Embryonic facial prominence (tissue), 1 donor: ENCODE data around the gene TAS2R10.
"Not testable (repeated sequence)": the region's sequence is repeated elsewhere in the genome, so short reads cannot be mapped to it uniquely, and the experiment has no call there.

Source experiments
- DNase-seq: peaks from one replicate; pipeline ENCODE4 v3.0.0-alpha.2; 2016; ENCODE audit errors: extremely low spot score

TAS2R10 gene

DNA sequence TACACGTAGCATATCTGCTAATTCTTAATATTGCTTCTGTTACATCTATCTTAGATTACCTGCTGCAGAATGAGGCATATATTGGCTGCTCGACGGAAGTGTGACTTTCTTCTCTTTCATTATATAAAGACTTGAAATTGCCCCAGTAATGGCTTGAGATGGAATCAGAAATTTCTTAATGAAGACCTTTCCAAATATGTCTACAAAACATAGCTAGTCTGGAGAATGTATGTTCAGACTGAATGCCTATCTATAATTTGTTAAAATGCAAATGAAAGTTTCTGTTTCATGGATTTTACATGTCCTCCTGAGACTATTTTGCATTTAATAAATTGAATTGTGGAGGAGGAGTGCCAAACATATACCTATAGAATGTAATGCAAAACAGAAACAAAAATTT lies at the start of gene TAS2R10:
Gene TAS2R10 (minus strand): TSS at position 101 of the 400 bp plus-strand sequence. CDS start 89 bp downstream, at position 12.
- no peak for DNase-seq

- DNase-seq = no peak
These were observed 47.2 kb upstream of the TAS2R10 start for GRCh38 chr12:10873378-10873777.

- DNase-seq = no peak
These were observed 41.2 kb upstream of the TAS2R10 start for GRCh38 chr12:10867381-10867780.

- DNase-seq = no peak
These were observed 37.5 kb upstream of the TAS2R10 start for GRCh38 chr12:10863512-10864218.

DNA sequence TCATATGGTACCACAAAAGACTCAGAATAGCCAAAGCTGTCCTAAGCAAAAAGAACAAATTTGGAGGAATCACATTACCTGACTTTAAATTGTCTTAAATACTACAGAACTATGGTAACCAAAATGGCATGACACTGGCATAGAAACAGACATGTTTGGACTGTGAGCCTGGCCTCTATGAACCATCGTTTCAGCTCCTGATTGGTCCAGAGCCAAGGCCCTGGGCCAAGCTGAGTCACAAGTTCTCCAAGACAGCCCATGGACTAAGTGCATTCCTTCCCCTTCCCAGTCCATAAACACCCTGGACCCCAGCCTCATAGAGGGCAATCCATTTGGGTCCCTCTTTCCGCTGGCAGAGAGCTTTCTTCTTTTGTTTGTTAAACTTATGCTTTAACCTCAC lies 35.2 kb upstream of the TAS2R10 start:
- DNase-seq = no peak

- DNase-seq = no peak
These were observed 29.6 kb upstream of the TAS2R10 start for GRCh38 chr12:10855807-10856206.

DNA sequence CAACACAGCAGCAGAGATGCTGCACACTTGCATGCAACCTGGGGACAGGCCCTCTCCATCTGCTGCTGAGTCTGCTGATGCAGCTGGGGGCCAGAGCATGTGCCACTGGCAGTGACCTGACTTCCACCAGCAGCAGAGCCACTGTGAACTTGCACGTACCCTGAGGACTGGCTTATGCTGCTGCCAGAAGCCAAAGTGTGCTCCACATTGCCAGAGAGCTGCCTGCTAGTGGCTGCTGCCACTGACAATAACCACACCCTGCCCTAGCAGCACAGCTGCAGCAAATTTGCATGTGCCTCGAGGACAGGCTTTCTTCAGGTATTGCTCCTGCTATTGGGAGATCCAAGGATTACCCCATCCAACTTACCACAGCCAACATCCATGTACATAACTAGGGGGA lies 27.6 kb upstream of the TAS2R10 start:
- no peak for DNase-seq

DNA sequence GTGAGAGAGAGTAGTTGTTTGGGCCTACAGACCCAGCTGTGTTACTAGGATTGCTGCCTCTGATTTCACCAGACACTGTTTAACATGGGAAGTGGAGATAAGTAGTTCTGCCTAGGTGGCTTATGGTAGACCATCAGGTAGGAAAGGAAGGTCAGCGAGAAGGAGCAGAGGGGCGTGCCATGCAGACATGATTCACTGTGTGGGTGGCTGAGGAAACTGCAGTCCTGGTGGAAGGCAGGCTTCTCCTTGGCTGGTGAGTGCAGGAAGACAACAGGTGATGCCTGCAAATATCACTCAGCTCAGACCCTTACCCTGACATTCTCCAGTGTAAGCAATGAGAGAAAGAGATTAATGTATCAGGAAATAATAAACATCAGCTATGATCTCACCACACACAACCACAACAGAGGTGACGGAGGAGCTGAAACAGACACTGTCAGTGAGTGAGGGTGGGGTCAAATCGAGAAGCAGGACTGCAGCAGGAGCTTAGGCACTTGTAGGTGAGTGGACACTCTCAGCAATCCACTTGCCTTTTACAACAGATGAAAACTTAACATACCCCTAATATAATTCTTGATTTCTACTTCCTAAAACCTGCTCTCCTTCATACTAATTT lies 25.2 kb upstream of the TAS2R10 start:
- no peak for DNase-seq

GRCh38 chr12:10849425-10849878 lies 23.3 kb upstream of the TAS2R10 start, which contains the start of gene PRR4:
PRR4 (minus strand) TSS chr12:10849475; CDS start chr12:10849437, 38 bp downstream.
- DNase-seq = no peak

DNA sequence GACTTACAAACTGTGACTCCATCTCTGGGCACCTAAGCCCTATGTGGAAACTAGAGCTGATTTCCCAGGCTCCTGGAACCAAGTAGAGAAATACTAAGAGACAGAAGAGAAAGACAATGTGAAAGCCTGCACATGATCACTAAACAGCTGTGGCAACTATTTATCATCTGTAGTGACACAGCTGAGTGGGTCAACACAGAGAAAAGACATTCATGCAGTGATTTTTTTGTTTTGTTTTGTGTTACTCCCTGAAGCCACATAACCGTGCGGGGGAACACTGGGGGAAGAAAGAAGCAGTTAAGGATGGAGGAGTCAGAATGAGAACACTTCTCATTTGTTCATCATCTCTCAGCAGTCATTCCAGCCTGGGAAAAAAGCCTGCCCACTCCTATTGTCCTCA lies 21.6 kb upstream of the TAS2R10 start:
- no peak for DNase-seq

GRCh38 chr12:10842862-10843261 lies 16.7 kb upstream of the TAS2R10 start:
- no peak for DNase-seq

DNA sequence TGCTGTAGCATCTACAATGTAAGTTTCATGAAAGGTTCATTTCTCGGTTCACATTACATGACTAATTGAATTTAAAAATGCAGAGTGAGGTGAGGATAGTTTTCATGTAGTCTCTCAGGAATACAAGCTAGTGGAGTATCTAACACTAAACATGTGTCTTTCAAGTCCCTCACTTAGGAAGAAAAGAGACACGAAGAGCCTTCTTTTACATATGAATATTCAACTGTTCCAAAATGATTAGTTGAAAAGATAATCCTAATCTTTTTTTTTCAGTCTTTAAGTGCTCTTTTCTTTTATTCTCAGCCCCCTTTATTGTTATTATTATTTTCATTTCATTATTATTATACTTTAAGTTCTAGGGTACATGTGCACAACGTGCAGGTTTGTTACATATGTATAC lies 12.3 kb upstream of the TAS2R10 start:
- no peak for DNase-seq

- DNase-seq = no peak
These were observed 3.8 kb upstream of the TAS2R10 start for GRCh38 chr12:10829994-10830393.

DNA sequence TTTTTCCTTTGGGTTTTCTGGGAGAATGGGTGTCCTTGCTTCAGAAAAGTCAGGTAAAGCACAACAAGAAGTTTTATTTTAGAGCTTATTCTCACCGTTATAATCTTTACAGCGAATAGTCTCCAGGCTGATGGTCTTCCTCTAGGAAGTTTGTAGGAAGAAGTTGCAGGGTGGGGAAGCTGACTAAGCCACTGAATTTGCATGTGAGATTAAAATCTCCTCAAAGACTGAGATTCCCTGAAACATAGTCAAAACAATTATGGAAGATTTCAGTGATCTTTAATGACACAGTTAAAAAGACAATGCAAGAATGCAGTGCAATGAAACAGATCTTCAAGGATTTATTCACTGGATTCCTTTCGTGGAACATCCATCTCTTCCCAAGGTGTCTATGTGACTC lies 1.2 kb downstream of the TAS2R10 start:
- no peak for DNase-seq

DNA sequence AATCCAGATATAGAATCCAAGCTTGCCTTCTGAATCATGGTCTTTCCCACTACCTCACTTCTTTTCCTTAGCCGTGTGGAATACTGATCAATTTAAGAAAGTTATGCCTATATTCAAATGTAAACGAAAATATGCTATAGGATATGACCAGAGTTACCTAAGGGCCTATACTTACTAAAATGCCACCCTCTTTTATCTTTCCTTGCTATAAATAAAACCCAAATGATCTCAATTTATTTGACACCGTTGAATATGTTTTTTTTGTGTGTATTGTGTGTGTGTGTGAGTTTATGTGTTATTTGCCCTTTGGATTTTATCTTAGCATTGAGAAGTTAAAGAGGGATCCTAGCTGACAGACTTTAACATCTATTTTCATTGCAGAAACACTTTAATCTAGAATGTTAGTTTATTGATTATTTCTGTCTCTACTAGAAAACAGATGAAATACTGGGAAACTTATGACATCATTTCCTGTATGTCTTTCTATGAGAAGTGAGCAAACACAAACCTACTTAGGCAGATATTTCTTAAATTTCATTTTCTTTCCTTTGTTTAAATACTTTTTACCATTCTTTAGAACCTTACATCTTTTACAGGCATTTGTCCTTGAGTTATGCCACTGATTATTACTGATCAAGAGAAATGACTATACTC lies 14.1 kb downstream of the TAS2R10 start:
- no peak for DNase-seq

DNA sequence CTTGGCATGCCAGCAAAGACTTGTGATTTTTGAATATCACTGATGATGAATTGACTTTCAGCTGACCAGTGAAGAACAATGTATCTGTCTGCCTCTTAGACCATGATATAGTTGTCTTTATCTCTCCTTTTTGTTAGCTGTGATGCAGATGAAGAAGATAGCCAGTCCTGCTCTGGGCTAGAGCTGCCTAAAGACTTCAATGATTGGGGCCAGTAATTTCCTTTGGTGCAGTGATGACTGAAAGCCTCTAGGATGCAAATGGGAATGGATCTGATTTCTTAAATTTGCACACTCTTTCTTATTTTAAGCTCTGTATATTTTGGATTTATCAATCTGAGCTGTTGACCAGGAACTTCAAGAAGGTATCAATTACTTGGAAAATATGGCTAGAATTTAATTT lies 16.1 kb downstream of the TAS2R10 start, which contains the start of gene TAS2R9:
Gene TAS2R9 (minus strand): TSS at position 101 of the 400 bp plus-strand sequence. CDS start 93 bp downstream, at position 8.
- no peak for DNase-seq

GRCh38 chr12:10807186-10807585 lies 19.0 kb downstream of the TAS2R10 start, which contains the start of gene TAS2R8:
TAS2R8 (minus strand) TSS chr12:10807286; CDS start chr12:10806980, 306 bp downstream.
- no peak for DNase-seq

DNA sequence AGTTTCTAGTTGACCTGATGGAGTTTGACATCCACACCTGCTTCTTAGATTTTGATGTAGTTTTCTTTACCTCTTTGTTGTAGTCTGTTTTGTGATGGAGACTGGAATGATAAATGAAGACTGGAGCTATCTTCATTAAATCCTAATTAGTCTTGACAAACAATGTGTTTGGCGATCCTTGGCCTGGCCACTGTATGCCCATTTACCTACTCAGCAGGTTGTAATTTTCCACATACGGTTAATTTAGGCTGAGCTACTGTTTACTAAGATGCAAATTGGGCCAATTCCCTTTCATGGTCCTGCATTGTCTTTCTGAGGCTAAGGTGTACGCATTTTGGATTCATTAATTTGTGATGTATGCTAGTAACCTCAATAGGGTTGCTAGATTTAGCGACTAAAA lies 23.6 kb downstream of the TAS2R10 start, which contains the start of gene TAS2R7:
Gene TAS2R7 (minus strand): TSS at position 41 of the 400 bp plus-strand sequence. CDS start 57 bp downstream, outside the sequence.
- no peak for DNase-seq

DNA sequence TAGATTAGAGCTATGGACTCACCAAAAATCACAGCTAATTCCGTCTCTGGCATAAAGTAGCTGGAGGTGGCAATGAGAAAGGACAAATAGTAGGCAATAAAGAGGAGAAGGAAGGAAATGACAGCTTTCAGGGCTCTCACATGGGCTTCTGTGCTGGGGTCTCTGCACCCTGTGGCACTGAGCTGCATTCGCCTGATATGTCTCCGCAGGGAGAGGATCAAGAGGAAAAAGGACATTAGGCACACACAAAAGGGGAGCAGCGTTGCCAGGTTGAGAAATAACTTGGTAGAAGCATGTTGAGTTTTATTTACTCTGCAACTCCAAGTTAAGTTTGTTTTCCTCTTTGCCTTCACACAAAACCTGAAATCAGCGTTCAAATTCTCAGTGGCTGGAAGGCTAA lies 24.4 kb downstream of the TAS2R10 start:
- no peak for DNase-seq

GRCh38 chr12:10794222-10794621 lies 31.9 kb downstream of the TAS2R10 start:
- no peak for DNase-seq

GRCh38 chr12:10791769-10792168 lies 34.4 kb downstream of the TAS2R10 start:
- not testable (repeated sequence) for DNase-seq

- no peak for DNase-seq
These were observed 42.9 kb downstream of the TAS2R10 start for GRCh38 chr12:10783252-10783651.
